K562 (cell line): ENCODE results near the gene HNRNPM. TPM values are rescaled to one million over a fixed set of nuclear protein-coding genes. Genes with fewer than 3 reads are reported as not detected.

Source experiments
- ATAC-seq: fragments of 200-7000 bp; cut with Tn5 transposase; 3 replicates; pipeline ENCODE4 v1.9.1; 2020; ENCODE audit warnings: moderate library complexity
- BruUV-seq: library from RNA; stranded (reverse); fragments of 400-500 nt; replicated peaks from 2 replicates; lab custom pipeline; 2021; lab: Mats Ljungman, UMichigan
- CTCF ChIA-PET: fragments of 300-600 bp; formaldehyde crosslinking; extraction: SDS; loops from one replicate; lab custom pipeline; 2021; ENCODE audit warnings: low intra/inter-chr PET ratio; lab: Yijun Ruan, JAX
- POLR2A ChIA-PET: fragments of 300-600, 350-650 bp; sonication (Branson Sonifier 250); formaldehyde crosslinking; extraction: SDS; loops from one replicate; lab custom pipeline; 2021; ENCODE audit warnings: antibody characterized with exemption, inconsistent platforms; lab: Yijun Ruan, JAX
- DNase-seq, 4 experiments: peaks; one replicate each; pipeline versions ENCODE4 v3.0.0 to v3.0.0-alpha.2; 2011 to 2018; ENCODE audit warnings: low spot score in 3 of 4, mixed read lengths in 3 of 4; ENCODE audit errors: extremely low read depth in 1 of 4
- FAIRE-seq: peaks from 2 replicates; lab custom pipeline; 2011; peaks lifted over from hg19 to GRCh38; lab: Jason Lieb, UNC
- H2AFZ ChIP-seq: 2 replicates; pipeline ENCODE4 v1.6.0; 2011; ENCODE audit warnings: low read depth, low read length, control low read depth, inconsistent platforms
- H3K27ac ChIP-seq: fragments of 200-600 bp; 3 replicates; pipeline ENCODE4 v1.8.0; 2011; ENCODE audit warnings: low read depth, mild to moderate bottlenecking, control low read depth, inconsistent platforms, low read length, moderate library complexity, mixed read lengths; ENCODE audit errors: extremely low read depth
- H3K27me3 ChIP-seq, 2 experiments: fragments of 300-600 bp in 1 of 2; 2 replicates in 1 of 2; 3 replicates in 1 of 2; pipeline versions ENCODE4 v1.6.0 to v1.8.0; 2011; ENCODE audit warnings: inconsistent platforms in 2 of 2, low read length in 2 of 2, mild to moderate bottlenecking in 1 of 2, mixed read lengths in 1 of 2, moderate library complexity in 1 of 2; ENCODE audit not compliant: control insufficient read depth in 2 of 2, insufficient read depth in 2 of 2
- H3K36me3 ChIP-seq: fragments of 300-600 bp; 3 replicates; pipeline ENCODE4 v1.8.0; 2011; ENCODE audit warnings: mild to moderate bottlenecking, low read length, inconsistent platforms; ENCODE audit not compliant: control insufficient read depth, insufficient read depth
- H3K4me1 ChIP-seq, 2 experiments: fragments of 200-600 bp in 1 of 2; replicated peaks in 1 of 2; 2 replicates in 1 of 2; 3 replicates in 1 of 2; pipeline versions ENCODE4 v1.5.1 to v1.8.0; 2011; ENCODE audit warnings: inconsistent platforms in 2 of 2, low read length in 2 of 2, mild to moderate bottlenecking in 1 of 2, mixed read lengths in 1 of 2, moderate library complexity in 1 of 2; ENCODE audit not compliant: control insufficient read depth in 2 of 2, insufficient read depth in 2 of 2
- H3K4me2 ChIP-seq: 2 replicates; pipeline ENCODE4 v1.6.1; 2011; ENCODE audit warnings: low read length, control low read depth, inconsistent platforms, mixed read lengths; ENCODE audit not compliant: insufficient read depth
- H3K4me3 ChIP-seq: fragments of 200-600 bp; sonication (generic), shearing (Covaris generic); 2 replicates; pipeline ENCODE4 v1.5.1; 2016; ENCODE audit warnings: control low read depth, inconsistent platforms
- H3K79me2 ChIP-seq: fragments of 200-600 bp; 3 replicates; pipeline ENCODE4 v1.8.0; 2011; ENCODE audit warnings: low read length, inconsistent platforms; ENCODE audit not compliant: control insufficient read depth, insufficient read depth
- H3K9ac ChIP-seq, 2 experiments: 2 replicates each; pipeline versions ENCODE4 v1.6.0 to v1.6.1; 2011; ENCODE audit warnings: low read depth in 2 of 2, low read length in 2 of 2, control low read depth in 1 of 2, inconsistent platforms in 1 of 2, mild to moderate bottlenecking in 1 of 2, mixed read lengths in 1 of 2; ENCODE audit not compliant: insufficient read depth in 1 of 2
- H3K9me1 ChIP-seq: one replicate; pipeline ENCODE4 v1.6.0; 2011; ENCODE audit warnings: inconsistent platforms, mild to moderate bottlenecking, low read length, moderate library complexity; ENCODE audit not compliant: control insufficient read depth, insufficient read depth
- H3K9me3 ChIP-seq: replicated peaks from 2 replicates; pipeline ENCODE4 v1.5.1; 2011; ENCODE audit warnings: low read depth, low read length, inconsistent platforms; ENCODE audit not compliant: control insufficient read depth, insufficient read depth
- H4K20me1 ChIP-seq: replicated peaks from 2 replicates; pipeline ENCODE4 v1.6.1; 2011; ENCODE audit warnings: low read length, inconsistent platforms, mixed read lengths; ENCODE audit not compliant: control insufficient read depth, insufficient read depth
- ARNT ChIP-seq, 2 experiments: fragments of 450-650 bp; IDR thresholded peaks; 2 replicates each; pipeline ENCODE4 v1.6.1; 2016; ENCODE audit warnings: mild to moderate bottlenecking in 1 of 2
- CREBBP ChIP-seq: IDR thresholded peaks from one replicate; pipeline ENCODE4 v1.6.1; 2012; ENCODE audit warnings: low read depth, mild to moderate bottlenecking, control low read depth, inconsistent platforms, low read length
- FOXA1 ChIP-seq: fragments of 450-650 bp; IDR thresholded peaks from 2 replicates; pipeline ENCODE4 v1.6.1; 2016; ENCODE audit warnings: mild to moderate bottlenecking, borderline replicate concordance
- FOXM1 ChIP-seq, 2 experiments: fragments of 450-650 bp in 1 of 2; sonication (generic) in 1 of 2; formaldehyde crosslinking in 1 of 2; IDR thresholded peaks; 2 replicates each; pipeline versions ENCODE4 v1.6.1 to v1.9.0; 2017 to 2022; ENCODE audit warnings: low read depth in 2 of 2, mild to moderate bottlenecking in 2 of 2, missing genetic modification reagents in 1 of 2, moderate library complexity in 1 of 2
- HDAC6 ChIP-seq: IDR thresholded peaks from 2 replicates; pipeline ENCODE4 v1.6.1; 2012; ENCODE audit warnings: low read depth, mild to moderate bottlenecking, control low read depth, inconsistent platforms, low read length, moderate library complexity
- SNRNP70 ChIP-seq: fragments of 200-400 bp; formaldehyde crosslinking; optimal IDR thresholded peaks from 2 replicates; pipeline ENCODE3; 2017; ENCODE audit warnings: low read depth, low read length
- TOE1 ChIP-seq, 2 experiments: fragments of 450-650 bp in 1 of 2; sonication (generic) in 1 of 2; formaldehyde crosslinking in 1 of 2; IDR thresholded peaks; 2 replicates each; pipeline versions ENCODE4 v1.7.1 to v1.8.0; 2016 to 2022; ENCODE audit warnings: borderline replicate concordance in 2 of 2, mild to moderate bottlenecking in 2 of 2, antibody characterized with exemption in 1 of 2, inconsistent platforms in 1 of 2, low read depth in 1 of 2, missing genetic modification reagents in 1 of 2, moderate library complexity in 1 of 2
- ZC3H8 ChIP-seq: fragments of 450-650 bp; IDR thresholded peaks from 2 replicates; pipeline ENCODE4 v1.6.1; 2017
- ZEB2 ChIP-seq: fragments of 450-650 bp; IDR thresholded peaks from 2 replicates; pipeline ENCODE4 v1.6.1; 2016
- WGBS: fragments of 100-300 bp; shearing (Covaris generic); methylation state at CpG from one replicate; pipeline ENCODE4 v1.1.6; 2016; ENCODE audit warnings: low coverage, mixed read lengths; ENCODE audit not compliant: insufficient coverage; ENCODE audit errors: missing lambda C conversion rate; 5-methylcytosine and 5-hydroxymethylcytosine counted together
- in situ Hi-C: fragments of 300-500 bp; cut with MboI; formaldehyde crosslinking; loops from 4 replicates; pipeline ENCODE4 v1.15.0; 2018; ENCODE audit warnings: inconsistent platforms, mixed read lengths
- intact Hi-C: fragments of 100-400 bp; cut with micrococcal nuclease; formaldehyde crosslinking; loops from 2 replicates; pipeline ENCODE4 v1.14.2; 2022
- polyA plus RNA-seq, 8 experiments: library from polyadenylated mRNA; depleted of rRNA in 4 of 8; stranded (reverse) in 5 of 8; unstranded in 3 of 8; fragments of >200 nt; fragmentation: Nextera tagmentation in 2 of 8; fragmentation: Illumina TruSeq in 1 of 8; extraction: Ambion mirVana in 2 of 8; extraction: Trizol in 1 of 8; gene quantifications; 2 replicates each; pipeline versions ENCODE4 v1.2.1 to v1.2.3, GENCODE V29; 2011 to 2014; ENCODE audit warnings: inconsistent platforms in 1 of 8, missing spikeins in 1 of 8
- total RNA-seq, 7 experiments: library from RNA; depleted of rRNA in 6 of 7; stranded (reverse); fragments of >200 nt in 6 of 7; fragmentation: Illumina TruSeq in 2 of 7; extraction: Trizol in 2 of 7; gene quantifications; 2 replicates each; pipeline versions ENCODE4 v1.2.1 to v1.2.3, GENCODE V29; 2011 to 2021; ENCODE audit warnings: low replicate concordance in 1 of 7
- TF ChIP-seq, protein P1 (sequence below): fragments of 250-450 bp; sonication (Bioruptor Pico); IDR thresholded peaks from 2 replicates; pipeline ENCODE4 v1.5.0; 2021

HNRNPM gene
- total and polyA plus RNA-seq, 9 of the 15 experiments (the other 6 are each of a cell fraction or from before 2014, with no cell fraction given), result 11.1 to 340 (median 195) TPM

DNA sequence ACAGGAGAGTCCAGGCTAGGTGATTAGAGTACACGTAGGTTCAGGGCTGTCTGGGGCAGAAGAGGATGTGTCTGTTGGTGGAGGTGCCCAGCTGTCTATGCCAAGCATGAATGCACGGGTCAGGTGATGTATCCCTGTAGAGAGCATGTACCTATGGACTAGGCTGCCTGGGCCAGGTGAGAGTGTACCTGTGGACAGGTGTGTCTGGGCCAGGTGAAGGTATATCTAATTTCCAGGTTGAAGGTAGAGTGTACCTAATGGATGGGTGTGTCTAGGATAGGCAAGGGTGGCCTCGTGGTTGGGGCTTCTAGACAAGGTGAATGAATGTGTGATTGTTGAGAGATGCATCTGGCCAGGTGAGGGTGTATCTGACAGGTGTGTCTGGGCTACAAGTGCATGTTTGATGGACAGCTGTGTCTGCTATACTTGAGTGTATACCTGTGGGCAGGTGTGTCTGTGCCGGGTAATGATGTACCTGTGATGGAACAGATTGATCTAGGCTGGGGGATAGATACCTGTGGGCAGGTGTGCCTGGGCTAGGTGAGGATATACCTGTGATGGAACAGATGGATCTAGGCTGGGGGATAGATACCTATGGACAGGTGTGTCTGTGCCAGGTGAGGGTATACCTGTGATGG is 84.7 kb downstream of the HNRNPM start:
- Histone ChIP-seq H3K9me3 (no peaks in the 10 kb centered on the region), H4K20me1 (no peaks in the 10 kb centered on the region), H3K9ac (no peak overlapping the region), H3K36me3 (no peaks in the 10 kb centered on the region), H3K27me3 (peaks cover 0 to 22% of the 10 kb centered on the region in 2 experiments; a peak in 2 of 5 replicates), H3K4me2 (no peak overlapping the region), H3K9me1 (no peaks in the 10 kb centered on the region), H3K79me2 (no peaks in the 10 kb centered on the region), H3K4me3 (no peak overlapping the region), H3K4me1 (peaks cover 0 to 21% of the 10 kb centered on the region in 2 experiments; a peak in 3 of 5 replicates), H3K27ac (no peak overlapping the region), H2AFZ (no peak overlapping the region)
- intact Hi-C loops (loop anchor here (5.0 kb wide), 1 partner anchor 53 kb away; no protein-coding TSS in a partner anchor), in situ Hi-C loops (no loop called here)
- FAIRE-seq (no peak), ATAC-seq (no peak), DNase-seq (no peak)
- WGBS, result 17% methylated on average over 4 of the region's 4 CpGs
- no TSS peak for BruUV-seq
- ChIA-PET POLR2A (no interaction called here), CTCF (no interaction called here)
- TF ChIP-seq HDAC6 (no peak), ZEB2 (peak; percentile 80), FOXA1 (no peak)

DNA sequence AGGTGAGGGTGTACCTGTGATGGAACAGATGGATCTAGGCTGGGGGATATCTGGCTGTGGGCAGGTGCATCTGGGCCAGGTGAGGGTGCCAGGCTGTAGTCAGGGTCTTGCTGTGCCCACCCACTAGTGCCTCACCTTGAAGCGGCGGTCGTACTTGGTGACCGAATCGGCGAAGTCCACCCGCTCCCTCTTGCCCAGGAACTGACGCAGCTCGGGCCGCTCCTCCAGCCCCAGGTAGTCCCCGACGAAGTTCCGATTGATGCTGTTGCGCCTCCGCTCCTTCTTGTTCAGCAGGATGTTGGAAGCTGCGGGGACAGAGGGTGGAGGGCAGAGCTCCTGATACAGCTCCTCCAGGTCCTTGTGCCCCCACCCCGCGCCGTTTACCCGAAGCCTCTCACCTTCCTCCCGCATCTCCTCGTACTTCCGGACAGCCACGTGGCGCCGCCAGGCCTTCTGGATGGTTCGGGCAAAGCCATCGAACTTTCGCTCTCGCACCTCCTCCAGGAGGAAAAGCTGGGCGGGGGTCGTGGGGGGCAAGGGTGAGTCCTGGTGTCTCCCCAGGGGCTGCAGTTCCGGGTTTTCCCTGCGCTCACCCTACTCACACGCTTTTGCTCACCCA is 85.4 kb downstream of the HNRNPM start:
- no TSS peak for BruUV-seq

More for the DNA sequence above, 85.4 kb downstream of the HNRNPM start:
- ChIA-PET POLR2A (interaction anchor here (1.0 kb wide), 2 partner anchors 9 to 15 kb away, joined by 3 to 4 read pairs; no protein-coding TSS in a partner anchor), CTCF (no interaction called here)
- H2AFZ ChIP-seq, result no peak overlapping the region
- ATAC-seq, result no peak
- peak overlapping the region in 1 of 2 experiments; percentile 58; a peak in 1 of 4 replicates for H3K9ac ChIP-seq
- H3K27me3 ChIP-seq, result peaks cover 0 to 22% of the 10 kb centered on the region in 2 experiments; a peak in 2 of 5 replicates
- H3K79me2 ChIP-seq, result no peaks in the 10 kb centered on the region
- no peaks in the 10 kb centered on the region for H3K9me3 ChIP-seq
- no peak for FAIRE-seq
- H3K4me1 ChIP-seq, result peaks cover 0 to 17% of the 10 kb centered on the region in 2 experiments; a peak in 3 of 5 replicates
- in situ Hi-C loops (no loop called here), intact Hi-C loops (no loop called here)
- no peaks in the 10 kb centered on the region for H3K36me3 ChIP-seq
- H3K4me2 ChIP-seq, result no peak overlapping the region
- no peak overlapping the region for H3K27ac ChIP-seq
- H3K9me1 ChIP-seq, result no peaks in the 10 kb centered on the region
- TF ChIP-seq CREBBP (no peak), FOXM1 (IDR thresholded peaks at IDR 0.05; ENCODE audit: low read depth) (no peak), FOXM1 (CRISPR knock-in tag; IDR thresholded peaks at IDR 0.05; ENCODE audit: low read depth) (no peak), ARNT (IDR thresholded peaks at IDR 0.05) (no peak), ZC3H8 (no peak), SNRNP70 (no peak), TOE1 (IDR thresholded peaks at IDR 0.05; ENCODE audit: borderline replicate concordance) (no peak), TOE1 (CRISPR knock-in tag; IDR thresholded peaks at IDR 0.05; ENCODE audit: borderline replicate concordance, low read depth) (no peak)
- TF ChIP-seq, protein P1, sequence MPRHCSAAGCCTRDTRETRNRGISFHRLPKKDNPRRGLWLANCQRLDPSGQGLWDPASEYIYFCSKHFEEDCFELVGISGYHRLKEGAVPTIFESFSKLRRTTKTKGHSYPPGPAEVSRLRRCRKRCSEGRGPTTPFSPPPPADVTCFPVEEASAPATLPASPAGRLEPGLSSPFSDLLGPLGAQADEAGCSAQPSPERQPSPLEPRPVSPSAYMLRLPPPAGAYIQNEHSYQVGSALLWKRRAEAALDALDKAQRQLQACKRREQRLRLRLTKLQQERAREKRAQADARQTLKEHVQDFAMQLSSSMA (CRISPR knock-in tag), result no peak
- WGBS, result 62% methylated on average over 22 of the region's 35 CpGs
- DNase-seq, result no peak
- H4K20me1 ChIP-seq, result no peaks in the 10 kb centered on the region
- H3K4me3 ChIP-seq, result no peak overlapping the region
